Type B pancreatic cell (in vitro differentiated cells): ENCODE measurements around the gene C19orf85. TPM values are rescaled to one million over a fixed set of nuclear protein-coding genes. Genes with fewer than 3 reads are reported as not detected.

Experiments
- DNase-seq: peaks from one replicate; pipeline ENCODE4 v3.0.0; 2021; ENCODE audit warnings: mixed read lengths; ENCODE audit not compliant: unreplicated experiment; ENCODE audit errors: extremely low spot score
- H3K27ac Mint-ChIP-seq: 2 replicates; pipeline ENCODE4 v1.8.0; 2021; ENCODE audit warnings: mild to moderate bottlenecking, mixed read lengths
- H3K27me3 Mint-ChIP-seq: 2 replicates; pipeline ENCODE4 v1.8.0; 2021; ENCODE audit warnings: mixed read lengths
- H3K36me3 Mint-ChIP-seq: 2 replicates; pipeline ENCODE4 v1.8.0; 2021; ENCODE audit warnings: mixed read lengths
- H3K4me1 Mint-ChIP-seq: one replicate; pipeline ENCODE4 v1.8.0; 2021; ENCODE audit warnings: mixed read lengths; ENCODE audit not compliant: unreplicated experiment
- H3K4me3 Mint-ChIP-seq: 2 replicates; pipeline ENCODE4 v1.8.0; 2021; ENCODE audit warnings: mild to moderate bottlenecking, mixed read lengths
- H3K9me3 Mint-ChIP-seq: 2 replicates; pipeline ENCODE4 v1.8.0; 2021; ENCODE audit warnings: mixed read lengths
- total RNA-seq: library from RNA; stranded (reverse); gene quantifications from 2 replicates; pipeline ENCODE4 v1.2.1, GENCODE V29; 2021; ENCODE audit warnings: low replicate concordance
- TF ChIP-seq, protein P1 (sequence below): fragments of 200-600 bp; sonication (generic); conservative IDR thresholded peaks from 2 replicates; pipeline ENCODE4 v1.5.0; 2021; ENCODE audit warnings: antibody characterized with exemption, mild to moderate bottlenecking

Gene C19orf85
- total RNA-seq, 1 donor from 2014 or later: not detected

DNA sequence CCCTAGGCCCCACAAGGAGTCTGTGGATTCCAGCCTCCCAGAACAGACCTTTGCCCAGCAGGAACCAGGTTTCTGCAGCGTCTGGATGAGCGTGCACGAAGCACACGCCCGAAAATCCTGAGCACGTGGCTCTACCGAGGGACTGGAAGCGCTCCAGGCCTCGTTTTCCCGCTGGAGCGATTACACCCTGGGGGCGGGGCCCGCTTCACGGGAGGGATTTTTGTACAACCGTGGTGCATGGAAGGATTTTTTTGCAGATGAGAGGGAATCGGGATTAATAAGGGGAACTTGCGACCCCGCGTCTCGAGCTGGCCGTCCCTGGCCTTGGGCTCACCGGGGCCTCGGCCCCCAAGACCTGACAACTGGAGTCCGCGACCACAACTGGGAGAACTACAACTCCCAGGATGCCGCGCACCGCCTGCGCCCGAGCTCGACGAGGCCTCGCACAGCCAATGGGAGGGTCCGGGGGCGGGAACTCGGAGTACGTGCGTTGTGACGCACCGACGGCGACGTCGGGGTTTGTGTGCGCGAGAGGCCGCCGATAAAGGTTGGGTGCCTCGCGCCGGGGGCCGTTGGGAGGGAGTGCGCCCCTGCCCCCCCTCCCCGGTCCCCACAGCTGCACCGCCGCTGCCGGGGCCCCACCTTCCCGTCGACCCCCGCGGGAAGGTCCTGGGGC is 11.7 kb upstream of the C19orf85 start, which contains the start of gene ZNF628:
Gene ZNF628, plus strand, starts transcription at position 518 of the 676 bp plus-strand sequence. CDS start 3,294 bp downstream, outside the sequence.
- no peaks in the 10 kb centered on the region for H3K36me3 Mint-ChIP-seq
- H3K27me3 Mint-ChIP-seq: no peaks in the 10 kb centered on the region
- no peaks in the 10 kb centered on the region for H3K9me3 Mint-ChIP-seq
- DNase-seq: peak; percentile 98
- H3K4me3 Mint-ChIP-seq: peak within 1 kb of the TSS; percentile 95
- TF ChIP-seq, protein P1, sequence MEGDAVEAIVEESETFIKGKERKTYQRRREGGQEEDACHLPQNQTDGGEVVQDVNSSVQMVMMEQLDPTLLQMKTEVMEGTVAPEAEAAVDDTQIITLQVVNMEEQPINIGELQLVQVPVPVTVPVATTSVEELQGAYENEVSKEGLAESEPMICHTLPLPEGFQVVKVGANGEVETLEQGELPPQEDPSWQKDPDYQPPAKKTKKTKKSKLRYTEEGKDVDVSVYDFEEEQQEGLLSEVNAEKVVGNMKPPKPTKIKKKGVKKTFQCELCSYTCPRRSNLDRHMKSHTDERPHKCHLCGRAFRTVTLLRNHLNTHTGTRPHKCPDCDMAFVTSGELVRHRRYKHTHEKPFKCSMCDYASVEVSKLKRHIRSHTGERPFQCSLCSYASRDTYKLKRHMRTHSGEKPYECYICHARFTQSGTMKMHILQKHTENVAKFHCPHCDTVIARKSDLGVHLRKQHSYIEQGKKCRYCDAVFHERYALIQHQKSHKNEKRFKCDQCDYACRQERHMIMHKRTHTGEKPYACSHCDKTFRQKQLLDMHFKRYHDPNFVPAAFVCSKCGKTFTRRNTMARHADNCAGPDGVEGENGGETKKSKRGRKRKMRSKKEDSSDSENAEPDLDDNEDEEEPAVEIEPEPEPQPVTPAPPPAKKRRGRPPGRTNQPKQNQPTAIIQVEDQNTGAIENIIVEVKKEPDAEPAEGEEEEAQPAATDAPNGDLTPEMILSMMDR: no peak
- peaks cover 26% of the 10 kb centered on the region for H3K4me1 Mint-ChIP-seq
- peak within 1 kb of the TSS; percentile 94 for H3K27ac Mint-ChIP-seq

DNA sequence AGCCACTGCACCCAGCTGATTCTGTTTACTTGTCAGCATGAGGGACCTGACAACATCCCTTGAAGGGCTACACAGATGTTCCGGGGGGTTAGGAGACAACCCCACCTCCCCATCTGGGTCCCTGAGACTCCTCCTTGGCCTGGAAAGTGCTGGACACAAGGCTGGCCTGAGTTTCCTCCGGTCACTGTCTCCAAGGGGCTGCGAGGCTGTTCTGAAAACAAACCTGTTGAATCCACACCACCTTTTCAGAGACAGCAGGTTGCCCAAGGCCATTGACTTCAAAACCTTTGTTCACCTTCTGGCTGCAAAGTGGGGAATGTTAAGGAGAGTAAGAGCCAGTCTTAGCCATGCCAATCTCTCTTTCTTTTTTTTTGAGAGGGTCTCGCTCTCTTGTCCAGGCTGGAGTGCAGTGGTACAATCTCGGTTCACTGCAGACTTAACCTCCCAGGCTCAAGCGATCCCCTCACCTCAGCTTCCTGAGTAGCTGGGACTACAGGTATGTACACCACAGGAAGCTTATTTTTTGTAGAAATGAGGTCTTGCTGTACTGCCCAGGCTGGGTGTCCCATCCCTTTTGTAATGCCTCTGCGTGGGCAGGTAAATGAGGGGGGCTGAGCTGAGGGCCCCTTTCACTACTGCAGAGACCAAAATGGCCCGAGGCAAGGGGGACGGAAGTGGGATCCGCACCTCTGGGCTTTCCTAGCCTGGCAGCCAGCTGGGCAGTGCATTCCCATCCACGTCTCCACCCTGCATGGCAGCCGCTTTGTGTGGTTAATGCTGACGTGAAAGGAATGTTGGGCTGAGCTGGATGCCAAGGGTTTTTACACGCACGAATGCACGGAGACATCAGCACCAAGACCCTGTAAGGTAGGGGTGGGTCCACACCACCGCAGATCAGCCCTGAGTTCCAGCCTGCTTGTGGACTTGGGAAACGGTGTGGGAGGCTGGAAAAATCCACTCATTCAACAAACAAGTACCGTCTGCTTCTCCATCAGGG is 10.0 kb upstream of the C19orf85 start:
- no peaks in the 10 kb centered on the region for H3K36me3 Mint-ChIP-seq
- peaks cover 26% of the 10 kb centered on the region for H3K4me1 Mint-ChIP-seq
- DNase-seq: no peak
- no peaks in the 10 kb centered on the region for H3K27me3 Mint-ChIP-seq
- H3K27ac Mint-ChIP-seq: peak overlapping the region; percentile 43
- no peaks in the 10 kb centered on the region for H3K9me3 Mint-ChIP-seq
- peak overlapping the region; percentile 44 for H3K4me3 Mint-ChIP-seq
- TF ChIP-seq, protein P1: no peak

GRCh38 chr19:55473225-55474012 is 8.9 kb upstream of the C19orf85 start:
- Mint-ChIP-seq H3K27me3 (no peaks in the 10 kb centered on the region), H3K36me3 (no peaks in the 10 kb centered on the region), H3K4me1 (peaks cover 14% of the 10 kb centered on the region), H3K9me3 (no peaks in the 10 kb centered on the region), H3K4me3 (no peak overlapping the region), H3K27ac (no peak overlapping the region)
- DNase-seq: no peak
- TF ChIP-seq, protein P1: no peak

GRCh38 chr19:55472463-55472862 is 7.9 kb upstream of the C19orf85 start:
- Mint-ChIP-seq H3K9me3 (no peaks in the 10 kb centered on the region), H3K36me3 (no peaks in the 10 kb centered on the region), H3K4me3 (no peak overlapping the region), H3K27me3 (peaks cover under 1% of the 10 kb centered on the region), H3K27ac (peak overlapping the region; percentile 29), H3K4me1 (peaks cover 6% of the 10 kb centered on the region)
- TF ChIP-seq, protein P1: no peak
- no peak for DNase-seq

- Mint-ChIP-seq H3K9me3 (no peaks in the 10 kb centered on the region), H3K4me1 (peaks cover 6% of the 10 kb centered on the region), H3K27me3 (peaks cover 7% of the 10 kb centered on the region), H3K27ac (no peak overlapping the region), H3K36me3 (no peaks in the 10 kb centered on the region), H3K4me3 (no peak overlapping the region)
- TF ChIP-seq, protein P1: no peak
- no peak for DNase-seq
Measured at GRCh38 chr19:55471266-55471665, 6.7 kb upstream of the C19orf85 start.
